HFFc6 (cell line): ENCODE data around the gene VEZF1. TPM values are rescaled to one million over a fixed set of nuclear protein-coding genes. Genes with fewer than 3 reads are reported as not detected.
A peak's percentile ranks its signal among the peaks of the same experiment; 100 is the strongest.

Experiments used
- DNase-seq: peaks from one replicate; pipeline ENCODE4 v3.0.0-alpha.2; 2018
- H3K27ac Mint-ChIP-seq: 2 replicates; pipeline ENCODE4 v1.8.0; 2020; ENCODE audit warnings: mild to moderate bottlenecking, mixed read lengths
- H3K27me3 Mint-ChIP-seq: 2 replicates; pipeline ENCODE4 v1.8.0; 2021; ENCODE audit warnings: mild to moderate bottlenecking, moderate library complexity, mixed read lengths; ENCODE audit not compliant: insufficient read depth
- H3K36me3 Mint-ChIP-seq: 2 replicates; pipeline ENCODE4 v1.8.0; 2021; ENCODE audit warnings: low read depth, mixed read lengths
- H3K4me1 Mint-ChIP-seq: 2 replicates; pipeline ENCODE4 v1.8.0; 2020; ENCODE audit warnings: low read depth, mixed read lengths
- H3K4me3 Mint-ChIP-seq: 2 replicates; pipeline ENCODE4 v1.8.0; 2020; ENCODE audit warnings: mild to moderate bottlenecking, moderate library complexity, mixed read lengths
- H3K9me3 Mint-ChIP-seq: 2 replicates; pipeline ENCODE4 v1.8.0; 2020; ENCODE audit warnings: mild to moderate bottlenecking, mixed read lengths
- total RNA-seq, 6 experiments: library from RNA; stranded (reverse); fragmentation: NEBNext Ultra II Directional; extraction: Animal tissue kit (Norgen Biotek cat#: 25700); gene quantifications; 2 replicates in 1 of 6; 3 replicates in 5 of 6; pipeline ENCODE4 v1.2.3, GENCODE V29; 2021
- TF ChIP-seq, protein P1 (sequence below): fragments of 200-600 bp; sonication (generic); IDR thresholded peaks from 2 replicates; pipeline ENCODE4 v1.5.0; 2021; ENCODE audit warnings: antibody characterized with exemption, mild to moderate bottlenecking

Gene VEZF1
- total RNA-seq, 6 experiments from 2014 or later = 41.7 to 56.5 (median 51.8) TPM

DNA sequence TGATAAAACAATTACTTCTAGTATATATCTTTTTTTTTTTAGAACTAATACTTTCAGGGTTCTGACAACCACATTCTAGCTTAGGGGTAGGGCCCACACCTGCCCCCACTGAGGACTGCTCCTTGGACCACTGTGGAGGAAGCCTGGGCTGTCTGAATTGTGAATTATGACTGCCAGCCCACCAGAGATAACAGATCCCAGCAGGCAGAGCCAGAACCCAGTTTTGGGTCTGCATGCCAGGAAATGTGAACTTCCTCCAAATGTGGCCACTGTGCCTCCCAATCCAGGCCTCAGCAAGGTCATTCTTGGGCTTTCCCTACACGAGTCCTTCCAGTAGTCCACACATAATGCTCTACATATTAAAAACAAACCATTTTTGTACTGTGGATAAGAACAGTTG is 15.9 kb downstream of the VEZF1 start:
- DNase-seq = no peak
- Mint-ChIP-seq H3K4me3 (no peak overlapping the region), H3K4me1 (peaks cover 53% of the 10 kb centered on the region), H3K36me3 (peaks cover 24% of the 10 kb centered on the region), H3K27me3 (peaks cover 6% of the 10 kb centered on the region), H3K27ac (peak overlapping the region; percentile 51; the same call in 1 of the 2 replicates), H3K9me3 (no peaks in the 10 kb centered on the region)
- TF ChIP-seq, protein P1, sequence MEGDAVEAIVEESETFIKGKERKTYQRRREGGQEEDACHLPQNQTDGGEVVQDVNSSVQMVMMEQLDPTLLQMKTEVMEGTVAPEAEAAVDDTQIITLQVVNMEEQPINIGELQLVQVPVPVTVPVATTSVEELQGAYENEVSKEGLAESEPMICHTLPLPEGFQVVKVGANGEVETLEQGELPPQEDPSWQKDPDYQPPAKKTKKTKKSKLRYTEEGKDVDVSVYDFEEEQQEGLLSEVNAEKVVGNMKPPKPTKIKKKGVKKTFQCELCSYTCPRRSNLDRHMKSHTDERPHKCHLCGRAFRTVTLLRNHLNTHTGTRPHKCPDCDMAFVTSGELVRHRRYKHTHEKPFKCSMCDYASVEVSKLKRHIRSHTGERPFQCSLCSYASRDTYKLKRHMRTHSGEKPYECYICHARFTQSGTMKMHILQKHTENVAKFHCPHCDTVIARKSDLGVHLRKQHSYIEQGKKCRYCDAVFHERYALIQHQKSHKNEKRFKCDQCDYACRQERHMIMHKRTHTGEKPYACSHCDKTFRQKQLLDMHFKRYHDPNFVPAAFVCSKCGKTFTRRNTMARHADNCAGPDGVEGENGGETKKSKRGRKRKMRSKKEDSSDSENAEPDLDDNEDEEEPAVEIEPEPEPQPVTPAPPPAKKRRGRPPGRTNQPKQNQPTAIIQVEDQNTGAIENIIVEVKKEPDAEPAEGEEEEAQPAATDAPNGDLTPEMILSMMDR = no peak

DNA sequence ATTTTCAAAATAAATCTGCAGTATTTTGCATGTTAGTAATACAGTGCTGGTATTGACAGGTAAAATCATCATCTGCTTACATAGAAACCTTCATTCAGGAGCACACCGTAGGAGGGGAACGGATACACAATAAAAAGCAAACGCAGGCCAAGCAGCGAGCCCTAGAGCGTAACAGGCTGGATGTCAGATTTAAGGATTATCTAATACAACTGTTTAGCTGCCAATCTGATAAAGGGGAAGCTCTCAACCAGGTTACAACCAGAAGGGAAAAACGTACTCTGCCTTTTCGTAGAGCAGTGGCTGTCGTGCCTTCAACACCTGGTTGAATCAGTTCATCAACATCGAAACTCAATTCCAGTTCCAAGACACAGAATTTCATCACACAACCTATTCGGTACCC is 16.5 kb downstream of the VEZF1 start:
- Mint-ChIP-seq H3K36me3 (peaks cover 18% of the 10 kb centered on the region), H3K9me3 (no peaks in the 10 kb centered on the region), H3K27ac (no peak overlapping the region), H3K27me3 (peaks cover 5% of the 10 kb centered on the region; the same call in 1 of the 2 replicates), H3K4me1 (peaks cover 51% of the 10 kb centered on the region), H3K4me3 (no peak overlapping the region)
- TF ChIP-seq, protein P1 = no peak
- DNase-seq = no peak

DNA sequence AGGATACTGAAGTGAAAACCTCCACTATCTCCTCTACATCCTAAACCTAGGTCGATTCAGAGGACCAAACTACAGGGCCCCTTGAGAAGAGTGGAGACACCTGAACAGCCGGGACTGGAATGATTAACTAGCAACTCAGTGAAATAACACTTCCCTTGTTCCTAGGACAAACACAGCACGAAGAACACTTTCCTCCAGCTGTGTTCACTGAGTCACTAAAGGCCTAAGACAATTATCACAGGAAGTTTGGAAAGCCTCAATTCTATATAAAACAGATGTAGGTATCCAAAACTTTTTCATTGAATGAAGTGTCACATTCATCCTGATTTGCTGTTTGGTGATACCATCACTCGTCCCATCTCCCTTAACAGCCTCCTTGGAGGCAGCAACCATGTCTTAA is 17.3 kb downstream of the VEZF1 start:
- peaks cover 5% of the 10 kb centered on the region; the same call in 1 of the 2 replicates for H3K27me3 Mint-ChIP-seq
- H3K27ac Mint-ChIP-seq = peak overlapping the region; percentile 78
- TF ChIP-seq, protein P1 = no peak
- peaks cover 11% of the 10 kb centered on the region for H3K36me3 Mint-ChIP-seq
- H3K9me3 Mint-ChIP-seq = no peaks in the 10 kb centered on the region
- no peak overlapping the region for H3K4me3 Mint-ChIP-seq
- DNase-seq = peak; percentile 47
- H3K4me1 Mint-ChIP-seq = peaks cover 42% of the 10 kb centered on the region

DNA sequence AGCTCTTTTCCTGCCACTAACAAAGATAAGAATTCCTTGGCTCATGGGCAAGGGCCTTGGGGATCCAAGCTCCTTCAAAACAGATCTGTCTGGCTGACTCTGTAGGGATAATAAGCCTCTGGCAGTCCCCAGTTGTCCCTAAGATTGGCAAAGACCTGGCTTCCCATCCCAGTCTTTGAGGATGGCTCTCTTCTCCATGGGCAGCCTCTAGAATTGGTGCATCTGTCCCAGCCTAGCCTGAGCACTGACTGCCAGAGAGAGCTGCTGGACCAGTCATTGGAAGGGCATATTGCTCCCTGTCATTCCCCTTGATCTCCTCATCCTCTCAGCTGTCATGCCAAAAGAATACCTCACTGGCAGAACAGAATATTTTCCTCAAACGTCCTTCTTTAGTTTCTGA is 19.6 kb downstream of the VEZF1 start:
- Mint-ChIP-seq H3K4me1 (peaks cover 25% of the 10 kb centered on the region), H3K4me3 (no peak overlapping the region), H3K36me3 (peaks cover 5% of the 10 kb centered on the region; the same call in 1 of the 2 replicates), H3K27ac (no peak overlapping the region), H3K9me3 (no peaks in the 10 kb centered on the region), H3K27me3 (peaks cover 8% of the 10 kb centered on the region)
- DNase-seq = no peak
- TF ChIP-seq, protein P1 = no peak

DNA sequence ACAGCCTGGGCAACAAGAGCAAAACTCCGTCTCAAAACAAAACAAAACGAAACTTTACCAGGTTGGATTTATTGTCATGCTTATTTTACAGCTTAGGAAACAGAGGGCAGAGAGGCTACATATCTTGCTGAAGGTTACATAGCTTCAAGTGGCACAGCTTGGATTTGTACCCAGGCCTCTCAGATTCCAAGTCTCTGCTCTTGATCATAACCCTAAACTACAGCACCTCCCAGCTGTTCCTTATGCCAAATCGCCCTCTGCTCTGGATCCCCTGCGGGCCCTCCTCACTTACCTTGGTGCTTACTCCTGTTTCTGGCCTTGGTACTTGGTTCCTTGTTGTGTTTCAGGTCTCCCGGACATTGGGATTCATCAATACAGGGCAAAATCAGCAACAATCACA is 21.2 kb downstream of the VEZF1 start:
- Mint-ChIP-seq H3K27ac (no peak overlapping the region), H3K4me1 (peaks cover 22% of the 10 kb centered on the region), H3K36me3 (no peaks in the 10 kb centered on the region; the same call in 1 of the 2 replicates), H3K27me3 (peaks cover 8% of the 10 kb centered on the region), H3K9me3 (no peaks in the 10 kb centered on the region), H3K4me3 (no peak overlapping the region)
- no peak for DNase-seq
- TF ChIP-seq, protein P1 = no peak

DNA sequence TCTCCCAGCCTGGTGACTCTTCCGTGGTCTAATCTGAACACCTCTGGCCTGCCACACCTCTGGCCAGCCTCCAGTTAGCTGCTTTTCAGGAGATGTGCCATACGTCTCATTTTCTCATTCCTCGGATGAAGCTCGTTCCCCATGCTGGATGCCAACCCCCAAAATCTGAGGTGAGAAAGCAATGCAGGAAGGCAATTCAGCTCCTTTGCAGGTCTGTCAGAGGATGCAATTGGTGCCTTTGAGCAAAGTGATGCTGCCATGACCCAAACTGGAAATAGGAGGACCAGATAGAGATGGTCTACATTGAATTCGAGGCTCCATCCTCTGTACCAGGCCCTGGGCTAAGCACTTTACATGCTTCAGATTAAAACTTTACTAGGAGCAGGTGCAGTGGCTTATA is 21.8 kb downstream of the VEZF1 start:
- Mint-ChIP-seq H3K9me3 (no peaks in the 10 kb centered on the region), H3K27me3 (peaks cover 8% of the 10 kb centered on the region), H3K36me3 (no peaks in the 10 kb centered on the region), H3K27ac (no peak overlapping the region), H3K4me3 (no peak overlapping the region), H3K4me1 (peaks cover 15% of the 10 kb centered on the region)
- no peak for DNase-seq
- TF ChIP-seq, protein P1 = no peak
